Neural progenitor cell (in vitro differentiated cells): ENCODE data around the gene PCNX2.

Experiments used
- EZH2 ChIP-seq: fragments of 200-600 bp; sonication (generic); IDR thresholded peaks from 2 replicates; pipeline ENCODE4 v1.6.1; 2017; ENCODE audit warnings: antibody characterized with exemption, mild to moderate bottlenecking, moderate library complexity
- EZH2phosphoT487 ChIP-seq: fragments of 200-600 bp; sonication (generic); IDR thresholded peaks from 2 replicates; pipeline ENCODE4 v1.6.1; 2017; ENCODE audit warnings: antibody characterized with exemption
- TF ChIP-seq, protein P1 (sequence below): fragments of 200-600 bp; sonication (generic); IDR thresholded peaks from 2 replicates; pipeline ENCODE4 v1.5.1; 2017; ENCODE audit warnings: antibody characterized with exemption, mild to moderate bottlenecking

DNA sequence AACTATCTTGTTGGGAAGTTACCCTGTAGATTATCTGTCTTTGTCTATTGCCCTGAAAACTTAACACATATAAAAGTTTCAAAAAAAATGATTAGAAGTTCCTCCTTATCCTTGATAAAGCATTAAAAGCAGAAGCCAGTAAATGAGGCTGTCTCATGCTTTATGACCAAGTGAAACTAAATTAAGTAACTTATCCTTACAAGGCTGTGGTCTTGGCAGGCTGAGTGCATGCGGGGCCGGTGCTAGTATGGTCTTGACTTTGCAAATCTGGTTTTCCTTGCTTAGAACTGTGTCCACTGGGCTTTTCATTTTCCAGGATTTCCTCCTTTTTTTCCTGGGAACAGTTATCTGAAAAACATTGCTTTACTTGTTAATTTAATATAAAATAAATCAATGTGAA, 43.1 kb downstream of the PCNX2 start:
- TF ChIP-seq, protein P1, sequence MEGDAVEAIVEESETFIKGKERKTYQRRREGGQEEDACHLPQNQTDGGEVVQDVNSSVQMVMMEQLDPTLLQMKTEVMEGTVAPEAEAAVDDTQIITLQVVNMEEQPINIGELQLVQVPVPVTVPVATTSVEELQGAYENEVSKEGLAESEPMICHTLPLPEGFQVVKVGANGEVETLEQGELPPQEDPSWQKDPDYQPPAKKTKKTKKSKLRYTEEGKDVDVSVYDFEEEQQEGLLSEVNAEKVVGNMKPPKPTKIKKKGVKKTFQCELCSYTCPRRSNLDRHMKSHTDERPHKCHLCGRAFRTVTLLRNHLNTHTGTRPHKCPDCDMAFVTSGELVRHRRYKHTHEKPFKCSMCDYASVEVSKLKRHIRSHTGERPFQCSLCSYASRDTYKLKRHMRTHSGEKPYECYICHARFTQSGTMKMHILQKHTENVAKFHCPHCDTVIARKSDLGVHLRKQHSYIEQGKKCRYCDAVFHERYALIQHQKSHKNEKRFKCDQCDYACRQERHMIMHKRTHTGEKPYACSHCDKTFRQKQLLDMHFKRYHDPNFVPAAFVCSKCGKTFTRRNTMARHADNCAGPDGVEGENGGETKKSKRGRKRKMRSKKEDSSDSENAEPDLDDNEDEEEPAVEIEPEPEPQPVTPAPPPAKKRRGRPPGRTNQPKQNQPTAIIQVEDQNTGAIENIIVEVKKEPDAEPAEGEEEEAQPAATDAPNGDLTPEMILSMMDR, result no peak
- no peak for TF ChIP-seq EZH2
- TF ChIP-seq EZH2phosphoT487, result no peak
